Stimulated activated CD4-positive, alpha-beta T cell treated with anti-CD3 and anti-CD28 coated beads, TNF-alpha, amount 100 ng/mL, for 48 hours (primary cell): Measurements from ENCODE around the gene PTDSS2.

Source experiments
- DNase-seq, 3 donors: peaks; one replicate each; pipeline ENCODE4 v3.0.0-alpha.2; 2020; ENCODE audit warnings: low read depth in 3 of 3

PTDSS2 gene

GRCh38 chr11:490186-490929, 40.3 kb downstream of the PTDSS2 start:
- DNase-seq: no peak

GRCh38 chr11:490930-491260, 40.8 kb downstream of the PTDSS2 start:
- DNase-seq: no peak

- DNase-seq: no peak
Observed at GRCh38 chr11:491358-491757, 41.3 kb downstream of the PTDSS2 start.

GRCh38 chr11:492427-493226, 42.5 kb downstream of the PTDSS2 start:
- no peak for DNase-seq

GRCh38 chr11:494761-495536, 44.9 kb downstream of the PTDSS2 start:
- no peak for DNase-seq

- DNase-seq: no peak
Observed at GRCh38 chr11:495537-495931, 45.5 kb downstream of the PTDSS2 start.

- no peak for DNase-seq
Observed at GRCh38 chr11:496834-497564, 46.9 kb downstream of the PTDSS2 start.

GRCh38 chr11:497565-498296, 47.7 kb downstream of the PTDSS2 start:
- no peak for DNase-seq

GRCh38 chr11:498297-499181, 48.5 kb downstream of the PTDSS2 start:
- no peak for DNase-seq

- no peak for DNase-seq
Observed at GRCh38 chr11:499201-500076, 49.4 kb downstream of the PTDSS2 start.

GRCh38 chr11:501001-501682, 51.1 kb downstream of the PTDSS2 start:
- DNase-seq: no peak

GRCh38 chr11:501683-502287, 51.7 kb downstream of the PTDSS2 start:
- no peak for DNase-seq

- DNase-seq: no peak
Observed at GRCh38 chr11:502288-503178, 52.5 kb downstream of the PTDSS2 start.

GRCh38 chr11:503179-503981, 53.3 kb downstream of the PTDSS2 start:
- no peak for DNase-seq

GRCh38 chr11:504053-504993, 54.2 kb downstream of the PTDSS2 start:
- no peak for DNase-seq
